Sigmoid colon (tissue), 3 donors: ENCODE measurements around the gene ALKBH6.

Source experiments
- POLR2A ChIP-seq, 2 donors: fragments of 450-650 bp; IDR thresholded peaks; one replicate each; pipeline ENCODE4 v1.6.1; 2016; ENCODE audit warnings: antibody characterized with exemption in 2 of 2, mild to moderate bottlenecking in 2 of 2, moderate library complexity in 2 of 2
- TF ChIP-seq, protein P1 (sequence below), 4 experiments: fragments of 450-650 bp in 3 of 4; fragments of 200-600 bp in 1 of 4; IDR thresholded peaks; one replicate each; pipeline ENCODE4 v1.5.1; 2016 to 2019; ENCODE audit warnings: antibody characterized with exemption in 4 of 4, mild to moderate bottlenecking in 3 of 4, moderate library complexity in 2 of 4

DNA sequence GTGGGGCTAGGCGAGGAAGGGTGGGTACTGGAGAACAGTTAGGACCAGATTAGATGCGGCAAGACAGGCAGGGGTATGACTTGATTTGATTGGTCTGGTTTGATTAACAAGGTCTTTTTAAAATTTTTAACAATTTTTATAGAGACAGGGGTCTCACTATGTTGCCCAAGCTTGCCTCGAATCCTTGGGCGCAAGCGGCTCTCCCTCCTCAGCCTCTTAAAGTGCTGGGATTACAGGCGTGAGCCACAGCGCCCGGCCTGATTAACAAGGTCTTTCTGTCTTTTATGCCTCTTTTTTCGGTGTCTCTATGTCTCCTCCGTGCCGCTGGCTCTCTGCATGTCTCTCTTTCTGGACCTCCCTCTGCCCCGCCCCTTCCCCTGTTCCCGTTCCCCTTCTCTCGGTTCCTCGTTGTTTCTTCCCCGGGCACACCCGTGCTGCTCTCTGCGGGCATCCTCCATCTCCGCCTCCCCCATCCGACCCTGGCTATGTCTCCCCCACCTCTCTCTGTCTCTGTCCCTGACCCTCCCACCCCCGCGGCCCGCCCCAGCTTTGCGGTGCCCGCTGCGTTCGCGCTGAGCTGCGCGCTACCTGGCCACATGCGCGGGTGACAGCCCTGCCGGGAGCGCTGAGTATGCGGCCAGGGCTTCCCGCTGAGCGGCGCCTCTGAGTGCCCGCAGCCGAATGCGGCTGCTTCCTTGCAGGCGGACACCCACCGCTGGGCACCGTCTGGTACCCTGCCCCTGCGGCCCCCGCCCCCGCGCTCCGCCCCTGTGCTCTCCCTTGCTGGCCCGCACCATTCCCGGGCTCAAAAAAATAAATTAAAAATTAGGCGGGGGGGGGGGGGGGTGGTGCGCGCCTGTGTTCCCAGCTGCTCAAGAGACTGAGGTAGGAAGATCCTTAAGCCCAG is 27.1 kb downstream of the ALKBH6 start:
- TF ChIP-seq, protein P1, sequence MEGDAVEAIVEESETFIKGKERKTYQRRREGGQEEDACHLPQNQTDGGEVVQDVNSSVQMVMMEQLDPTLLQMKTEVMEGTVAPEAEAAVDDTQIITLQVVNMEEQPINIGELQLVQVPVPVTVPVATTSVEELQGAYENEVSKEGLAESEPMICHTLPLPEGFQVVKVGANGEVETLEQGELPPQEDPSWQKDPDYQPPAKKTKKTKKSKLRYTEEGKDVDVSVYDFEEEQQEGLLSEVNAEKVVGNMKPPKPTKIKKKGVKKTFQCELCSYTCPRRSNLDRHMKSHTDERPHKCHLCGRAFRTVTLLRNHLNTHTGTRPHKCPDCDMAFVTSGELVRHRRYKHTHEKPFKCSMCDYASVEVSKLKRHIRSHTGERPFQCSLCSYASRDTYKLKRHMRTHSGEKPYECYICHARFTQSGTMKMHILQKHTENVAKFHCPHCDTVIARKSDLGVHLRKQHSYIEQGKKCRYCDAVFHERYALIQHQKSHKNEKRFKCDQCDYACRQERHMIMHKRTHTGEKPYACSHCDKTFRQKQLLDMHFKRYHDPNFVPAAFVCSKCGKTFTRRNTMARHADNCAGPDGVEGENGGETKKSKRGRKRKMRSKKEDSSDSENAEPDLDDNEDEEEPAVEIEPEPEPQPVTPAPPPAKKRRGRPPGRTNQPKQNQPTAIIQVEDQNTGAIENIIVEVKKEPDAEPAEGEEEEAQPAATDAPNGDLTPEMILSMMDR (IDR thresholded peaks at IDR 0.05): no peak
- no peak for TF ChIP-seq POLR2A (IDR thresholded peaks at IDR 0.05)
